GM12891 (cell line): ENCODE results near the gene C1orf159.

Experiments
- PAX5 ChIP-seq: IDR thresholded peaks from 2 replicates; pipeline ENCODE4 v1.6.1; 2011; ENCODE audit warnings: low read length, moderate library complexity, mild to moderate bottlenecking; ENCODE audit not compliant: insufficient read depth, severe bottlenecking
- POLR2A ChIP-seq: IDR thresholded peaks from 2 replicates; pipeline ENCODE4 v1.6.1; 2011; ENCODE audit warnings: low read depth, low read length, control low read depth
- POLR2AphosphoS5 ChIP-seq: IDR thresholded peaks from 2 replicates; pipeline ENCODE4 v1.6.1; 2011; ENCODE audit warnings: low read depth, low read length, control low read depth
- TAF1 ChIP-seq: IDR thresholded peaks from 2 replicates; pipeline ENCODE4 v1.6.1; 2011; ENCODE audit warnings: low read depth, low read length, control low read depth

DNA sequence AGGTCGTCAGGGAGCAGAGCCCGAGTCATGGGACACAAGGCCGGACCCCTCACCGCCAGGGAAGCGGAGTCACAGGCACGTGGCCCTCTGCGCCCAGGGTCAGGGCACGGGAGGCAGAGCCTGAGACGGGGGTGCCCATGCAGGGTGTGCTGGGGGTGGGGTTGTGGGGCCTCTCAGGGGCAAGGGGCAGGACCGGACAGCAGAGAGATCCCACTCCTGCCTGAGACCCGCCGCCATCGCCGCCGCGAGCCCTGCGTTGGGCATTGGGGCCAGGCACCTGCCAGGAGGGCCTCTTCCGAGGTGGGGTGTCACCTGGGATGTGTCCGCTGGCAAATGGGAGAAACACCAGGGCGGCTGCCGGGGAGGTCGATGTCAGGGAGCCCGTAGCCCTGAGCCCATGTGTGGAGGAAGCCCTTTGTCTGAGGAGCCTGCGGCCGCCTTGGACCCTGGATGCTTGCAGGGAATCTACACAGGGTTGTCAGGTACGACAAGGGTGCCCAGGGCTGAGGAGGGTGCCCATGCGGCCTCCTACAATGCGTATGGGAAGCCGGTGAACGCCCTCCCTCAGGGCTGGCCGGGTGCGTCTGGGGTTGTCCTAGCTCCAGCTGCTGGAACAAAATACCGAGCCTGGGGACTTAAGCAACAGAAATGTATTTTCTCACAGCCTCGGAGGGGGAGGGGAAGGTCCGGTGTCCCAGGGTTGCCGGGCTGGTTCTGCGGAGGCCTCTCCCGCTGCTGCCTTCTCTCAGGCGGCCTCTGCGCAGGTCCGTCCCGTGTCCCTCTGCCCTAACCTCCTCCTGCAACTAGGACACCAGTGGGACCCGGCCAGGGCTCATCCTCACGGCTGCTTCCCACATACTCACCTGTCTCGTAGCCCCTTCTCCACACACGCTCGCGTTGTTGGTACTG, 16.4 kb upstream of the C1orf159 start:
- TF ChIP-seq PAX5 (no peak), TAF1 (no peak), POLR2AphosphoS5 (no peak), POLR2A (no peak)
